ACHN (cell line): ENCODE results near the gene AK5.

Experiments
- DNase-seq: peaks from one replicate; pipeline ENCODE4 v3.0.0-alpha.2; 2015
- in situ Hi-C: cut with HindIII; loops from 2 replicates; pipeline ENCODE4 v1.10.0; 2017; ENCODE audit warnings: low sequenced_read_pairs, low pct_ligation_motif_present, low pct_unique_long_range_greater_than_20kb

The AK5 gene

DNA sequence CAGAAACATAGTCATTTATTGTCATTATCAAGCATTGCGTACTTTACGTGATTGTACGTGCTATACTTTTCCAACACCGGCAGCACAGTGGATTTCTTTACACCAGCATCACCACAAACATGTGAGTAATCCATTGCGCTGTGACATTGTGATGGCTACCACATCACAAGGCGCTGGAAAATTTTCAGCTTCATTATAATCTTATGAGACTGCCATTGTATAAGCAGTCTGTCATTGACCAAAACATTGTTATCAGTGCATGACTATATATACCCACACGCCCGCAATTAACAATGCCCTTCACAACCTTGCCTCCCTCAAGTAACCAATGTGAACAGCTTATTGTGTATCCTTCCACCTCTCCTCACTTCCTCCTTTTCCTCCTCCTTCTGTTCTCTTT lies 263.0 kb downstream of the AK5 start:
- no peak for DNase-seq
- in situ Hi-C loops = no loop called here

DNA sequence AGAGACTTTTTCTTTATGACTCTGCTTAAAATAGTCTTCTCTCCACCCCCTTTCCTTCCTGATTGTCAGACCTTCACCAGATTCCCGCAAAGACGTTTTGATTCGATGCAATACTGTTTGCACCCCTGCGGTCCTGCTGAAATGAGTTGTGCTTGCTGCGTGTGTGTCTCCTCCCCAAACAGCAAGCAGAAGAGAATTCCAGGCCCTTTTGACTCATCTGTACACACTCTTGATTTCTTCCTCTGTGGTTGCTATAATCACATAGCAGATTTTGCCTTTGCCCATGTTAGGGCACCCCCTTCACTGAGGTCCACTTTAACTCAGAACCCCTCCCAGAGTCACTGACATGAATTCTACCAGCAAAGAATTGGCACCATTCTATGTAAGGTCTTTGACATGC lies 264.2 kb downstream of the AK5 start:
- in situ Hi-C loops = no loop called here
- DNase-seq = no peak

DNA sequence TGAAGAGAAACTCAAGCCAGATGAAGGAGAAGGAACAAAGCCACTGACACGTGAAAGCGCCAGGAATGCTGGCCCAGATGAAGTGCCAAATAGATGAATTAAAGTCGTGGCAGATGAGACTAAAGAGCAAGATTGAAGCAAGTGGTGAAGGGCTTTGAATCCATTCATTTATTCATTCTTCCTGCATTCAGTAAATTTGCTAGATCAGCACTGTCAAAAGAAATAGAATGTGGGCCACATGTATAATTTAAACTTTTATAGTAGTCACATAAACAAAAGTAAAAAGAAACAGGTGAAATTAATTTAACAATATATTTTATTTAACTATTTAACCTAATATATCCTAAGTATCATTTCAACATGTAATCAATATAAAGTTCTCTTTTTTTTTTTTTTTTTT lies 265.1 kb downstream of the AK5 start:
- in situ Hi-C loops = no loop called here
- DNase-seq = no peak

DNA sequence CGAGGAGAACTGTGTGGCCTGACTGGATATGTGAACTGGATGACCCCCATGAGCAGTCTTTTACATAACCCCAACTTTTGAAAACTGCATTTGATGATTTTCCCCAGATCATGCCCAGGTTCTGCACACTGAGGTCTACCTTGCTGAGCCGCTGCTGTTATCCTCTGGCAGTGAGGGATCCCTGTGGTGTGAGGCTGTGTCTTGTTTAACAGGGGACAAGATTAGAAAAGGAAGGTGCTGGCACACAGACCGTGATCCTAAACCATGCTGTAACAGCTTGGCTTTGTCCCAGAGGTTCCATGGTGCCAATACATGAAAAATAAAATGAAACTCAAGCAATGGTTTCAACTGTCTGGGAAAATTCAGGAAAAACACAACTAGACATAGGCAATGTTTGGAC lies 266.5 kb downstream of the AK5 start:
- DNase-seq = no peak
- in situ Hi-C loops = no loop called here

DNA sequence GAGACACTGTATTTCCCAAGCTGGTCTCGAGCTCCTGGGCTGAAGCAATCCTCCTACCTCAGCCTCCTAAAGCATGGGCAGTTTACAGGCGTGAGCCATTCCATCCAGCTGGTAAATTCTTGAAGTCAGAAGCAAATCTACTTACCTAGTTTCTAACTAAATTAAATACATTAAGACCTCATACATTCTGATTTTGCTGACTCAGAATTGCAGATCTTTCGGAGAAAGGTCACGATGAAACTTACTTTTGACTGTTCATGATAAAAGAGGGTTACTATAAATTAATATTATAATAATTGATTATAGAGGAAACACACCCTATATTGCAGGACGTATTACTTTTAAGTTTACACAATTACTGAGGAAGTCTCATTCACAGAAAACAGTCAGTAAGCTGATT lies 268.3 kb downstream of the AK5 start:
- DNase-seq = no peak
- in situ Hi-C loops = no loop called here

DNA sequence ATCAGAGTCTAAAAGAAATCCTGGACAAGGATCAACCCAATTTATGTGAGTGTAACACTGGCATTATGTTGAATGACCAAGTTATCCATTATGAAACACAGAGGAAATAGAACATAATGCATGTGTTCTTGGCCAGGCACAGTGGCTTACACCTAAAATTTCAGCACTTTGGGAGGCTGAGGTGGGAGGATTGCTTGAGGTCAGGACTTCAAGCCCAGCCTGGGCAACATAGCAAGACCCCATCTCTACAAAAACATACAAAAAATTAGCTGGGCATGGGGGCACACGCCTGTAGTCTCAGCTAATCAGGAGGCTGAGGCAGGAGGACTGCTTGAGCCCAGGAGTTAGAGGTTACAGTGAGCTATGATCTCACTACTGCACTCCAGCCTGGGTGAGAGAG lies 270.8 kb downstream of the AK5 start:
- in situ Hi-C loops = no loop called here
- no peak for DNase-seq

DNA sequence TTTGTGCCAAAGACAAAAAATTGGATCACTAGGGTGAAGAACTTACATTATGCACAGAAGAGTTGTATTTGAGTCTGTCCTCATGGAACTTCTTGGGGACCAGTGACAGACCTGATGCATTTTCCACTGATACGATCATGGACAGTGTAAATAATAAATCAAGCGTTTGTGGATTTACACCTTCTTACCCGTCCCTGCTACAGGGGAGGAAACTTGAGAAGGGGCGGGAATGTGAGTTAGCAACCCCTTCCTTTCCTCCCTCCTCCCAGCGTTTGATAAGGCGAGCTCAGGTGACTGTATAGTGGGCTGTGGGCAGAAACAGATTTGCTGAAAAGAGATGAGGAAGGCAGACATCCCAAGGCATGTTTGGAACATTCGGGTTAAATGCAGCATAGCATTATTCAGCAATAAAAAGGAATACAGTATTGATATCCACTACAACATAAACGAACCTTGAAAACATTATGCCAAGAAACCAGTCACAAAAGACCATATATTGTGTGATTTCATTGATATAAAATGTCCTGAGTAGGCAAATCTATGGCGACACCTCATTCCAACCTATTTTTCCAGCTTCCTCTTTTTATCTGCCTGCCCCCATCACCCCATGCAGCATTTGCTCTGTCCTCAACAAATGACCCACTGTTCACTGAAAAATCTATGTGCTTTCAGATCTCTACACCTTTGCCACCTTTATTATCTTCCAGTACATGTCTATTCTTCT lies 271.9 kb downstream of the AK5 start:
- no peak for DNase-seq
- in situ Hi-C loops = no loop called here

DNA sequence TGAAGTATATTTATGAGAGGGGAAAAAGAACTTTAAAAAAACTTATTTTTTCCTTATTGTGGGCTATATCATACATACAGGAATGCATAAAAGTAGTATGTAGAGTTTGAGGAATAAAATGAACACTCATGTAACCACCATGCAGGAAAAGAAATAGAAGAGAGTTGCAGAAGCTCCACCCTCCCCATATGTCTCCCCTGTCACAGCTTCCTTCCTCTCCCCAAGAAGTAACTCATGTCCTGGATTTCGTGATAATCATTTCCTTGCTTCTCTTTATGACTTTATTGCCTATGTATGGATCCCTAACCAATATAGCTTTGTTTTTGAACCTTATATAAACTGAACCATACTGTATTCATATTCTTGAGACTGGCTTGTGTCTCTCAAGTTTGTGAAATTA lies 274.2 kb downstream of the AK5 start:
- no peak for DNase-seq
- in situ Hi-C loops = no loop called here

DNA sequence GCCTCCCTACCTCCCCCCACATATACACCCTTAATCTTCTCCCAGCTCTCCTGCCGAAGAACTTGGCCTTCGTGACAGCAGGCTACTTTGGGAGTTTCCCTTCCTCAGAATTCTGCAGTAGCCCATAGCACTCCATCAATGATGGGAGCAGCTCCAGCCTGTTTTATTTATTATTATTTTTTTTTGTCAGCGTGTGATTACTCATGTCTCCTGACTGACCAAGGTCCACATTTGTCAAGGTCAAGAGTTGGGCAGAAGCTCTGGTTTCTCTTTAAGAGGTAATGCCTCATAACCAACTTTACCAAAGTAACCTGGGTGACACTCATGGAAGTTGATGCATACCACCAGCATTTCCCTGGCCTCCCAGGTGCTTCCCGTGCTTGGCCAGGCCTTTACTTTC lies 275.2 kb downstream of the AK5 start:
- in situ Hi-C loops = no loop called here
- DNase-seq = no peak

DNA sequence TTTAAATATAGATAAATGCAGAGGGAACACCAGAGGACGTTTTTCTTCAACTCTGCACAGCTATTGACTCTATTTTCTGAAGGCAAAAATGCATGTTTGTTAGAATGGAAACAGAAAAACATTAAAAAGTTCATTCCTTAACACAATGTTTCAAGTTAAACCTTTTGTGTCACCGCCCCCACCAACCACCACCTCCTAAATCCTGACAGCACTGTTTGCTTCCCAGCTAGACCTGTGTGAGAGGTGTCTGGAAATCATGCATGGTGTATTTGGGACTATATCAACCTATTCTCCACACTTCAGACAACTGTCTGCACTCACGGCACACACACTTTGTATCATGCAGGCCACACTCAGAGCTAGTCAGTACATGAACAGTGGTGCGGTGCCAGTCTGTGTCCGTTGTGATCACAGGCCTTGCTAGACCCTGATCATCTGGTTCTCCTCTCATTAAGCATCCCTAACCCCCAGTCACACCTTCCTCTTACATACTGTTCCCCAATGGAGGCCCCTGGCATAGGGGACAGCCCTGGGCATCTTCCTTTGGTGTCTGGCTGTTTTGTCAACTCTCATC lies 276.9 kb downstream of the AK5 start:
- in situ Hi-C loops = no loop called here
- DNase-seq = no peak

DNA sequence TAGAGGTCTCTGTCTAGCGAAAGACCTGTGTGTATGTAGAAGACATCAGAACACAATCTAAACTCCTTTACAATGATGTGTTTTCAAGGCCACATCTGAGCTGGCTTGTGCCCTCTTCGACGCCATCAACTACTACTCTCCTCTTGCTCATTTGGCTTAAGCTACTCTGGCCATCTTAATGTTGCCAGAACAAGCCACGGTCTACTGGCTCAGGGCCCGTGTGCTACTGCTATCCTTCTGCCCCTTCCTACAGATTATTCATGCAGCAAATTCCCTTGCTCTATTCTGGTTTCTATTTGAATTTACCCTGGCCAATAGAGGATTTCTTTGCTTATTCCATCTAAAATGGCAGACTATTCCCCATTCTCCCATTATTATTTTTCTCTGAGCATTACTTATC lies 278.9 kb downstream of the AK5 start:
- in situ Hi-C loops = no loop called here
- no peak for DNase-seq

DNA sequence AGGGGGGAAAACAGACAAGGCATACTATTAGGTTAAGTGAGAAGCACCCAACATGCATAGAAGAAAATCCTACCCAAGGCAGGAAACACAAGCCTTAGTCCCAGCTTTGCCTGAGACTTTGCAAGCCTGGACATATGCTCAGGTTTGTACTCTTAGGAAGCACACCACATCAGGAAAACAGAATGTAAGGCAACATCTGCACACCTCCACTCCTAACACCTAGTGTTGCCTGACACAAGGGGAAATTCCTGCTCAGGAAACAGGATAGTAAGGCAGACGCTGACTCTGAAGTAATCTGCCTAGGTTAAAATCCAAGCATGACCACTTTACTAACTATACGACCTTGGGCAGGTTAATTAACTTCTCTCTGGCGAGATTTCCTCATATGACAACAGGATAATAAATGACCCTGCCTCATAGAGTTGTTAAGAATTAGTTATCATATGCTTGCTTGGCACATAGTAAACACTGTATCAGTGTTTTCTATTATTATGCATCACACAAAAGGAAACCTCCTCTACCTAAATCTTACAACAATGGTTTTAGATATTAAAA lies 280.9 kb downstream of the AK5 start:
- in situ Hi-C loops = no loop called here
- no peak for DNase-seq

DNA sequence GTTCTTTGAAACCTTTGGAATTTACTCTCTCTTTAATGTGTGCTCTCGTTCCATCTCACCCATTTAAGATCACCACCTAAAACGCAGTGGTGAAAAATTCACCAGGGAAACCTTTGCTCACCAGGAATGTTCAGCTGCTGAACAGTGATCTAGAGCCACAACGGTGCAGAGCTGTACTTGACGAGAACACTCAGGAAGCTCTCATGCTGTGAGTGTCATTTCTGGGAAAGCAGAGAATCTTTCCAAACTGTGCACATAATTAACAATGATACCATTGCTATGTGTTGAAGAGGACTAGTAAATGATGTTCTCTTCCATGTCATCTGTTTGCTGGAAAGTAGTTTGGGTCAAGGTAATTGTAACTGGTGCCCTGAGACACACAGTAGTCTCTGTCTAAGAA lies 283.5 kb downstream of the AK5 start:
- in situ Hi-C loops = no loop called here
- DNase-seq = no peak

DNA sequence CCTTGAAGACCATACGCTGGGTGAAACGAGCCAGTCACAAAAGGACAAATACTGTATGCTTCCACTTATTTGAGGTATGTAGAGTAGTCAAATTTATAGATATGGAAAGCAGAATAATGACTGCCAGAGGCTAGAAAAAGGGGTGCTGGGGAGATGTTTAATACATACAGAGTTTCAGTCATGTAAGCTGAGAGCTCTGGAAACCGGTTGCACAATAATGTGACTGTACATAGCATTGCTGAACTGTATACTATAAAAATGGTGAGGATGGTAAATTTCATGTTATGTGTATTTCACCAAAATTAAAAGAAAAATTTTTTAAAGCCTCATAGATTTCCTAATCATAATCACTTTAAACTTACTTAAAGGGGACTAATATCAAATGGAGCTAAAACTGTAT lies 289.8 kb downstream of the AK5 start:
- DNase-seq = no peak
- in situ Hi-C loops = no loop called here

DNA sequence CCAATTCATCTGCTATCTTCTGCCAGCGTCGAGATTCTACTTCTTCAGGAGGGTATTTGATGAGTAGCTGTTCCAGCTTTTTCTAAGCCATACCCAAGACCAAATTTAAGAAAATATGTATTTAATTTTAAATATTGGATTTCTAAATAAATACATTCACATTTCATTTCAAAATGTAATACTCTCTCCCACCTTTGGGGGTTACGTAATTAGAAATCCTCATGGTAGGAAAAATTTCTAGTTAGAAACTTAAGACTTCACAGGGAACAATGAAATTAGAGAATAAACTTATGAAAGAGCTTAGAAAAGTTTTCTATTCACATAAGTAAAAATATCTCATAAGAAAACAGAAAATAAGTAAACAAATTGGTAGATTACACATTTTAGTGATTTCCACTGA lies 297.7 kb downstream of the AK5 start:
- in situ Hi-C loops = no loop called here
- no peak for DNase-seq

DNA sequence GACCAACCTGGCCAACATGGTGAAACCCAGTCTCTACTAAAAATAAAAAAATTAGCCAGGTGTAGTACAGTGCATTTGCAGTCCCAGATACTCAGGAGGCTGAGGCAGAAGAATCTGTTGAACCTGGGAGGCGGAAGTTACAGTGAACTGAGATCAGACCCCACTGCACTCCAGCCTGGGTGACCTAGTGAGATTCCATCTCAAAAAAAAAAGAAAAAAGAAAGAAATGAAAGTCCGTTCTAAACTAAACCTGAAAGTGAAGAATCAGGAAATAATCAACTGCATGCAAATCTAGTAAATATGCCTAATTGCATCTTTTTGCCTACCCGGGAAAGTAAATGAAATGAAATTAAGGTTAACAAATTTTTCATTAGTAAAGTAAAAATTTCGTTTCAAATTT lies 301.1 kb downstream of the AK5 start:
- in situ Hi-C loops = no loop called here
- no peak for DNase-seq

DNA sequence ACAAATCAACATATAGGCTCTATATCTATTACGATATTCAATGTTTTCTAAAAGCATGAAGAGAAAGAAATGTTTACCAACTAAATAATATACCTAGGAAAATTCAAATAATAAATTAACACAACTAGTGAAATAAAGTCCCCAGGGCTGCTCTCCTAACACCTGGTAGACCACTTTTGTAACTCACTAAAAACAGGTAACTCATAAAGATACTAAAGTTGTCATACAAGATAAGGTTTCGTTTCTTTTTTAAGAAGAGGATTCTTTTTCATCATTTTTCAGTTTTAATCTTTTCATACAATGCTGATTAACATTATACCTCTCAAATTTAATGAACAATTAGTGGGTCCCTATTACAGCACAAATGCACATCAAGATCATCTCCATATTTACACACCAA lies 301.7 kb downstream of the AK5 start:
- in situ Hi-C loops = no loop called here

DNA sequence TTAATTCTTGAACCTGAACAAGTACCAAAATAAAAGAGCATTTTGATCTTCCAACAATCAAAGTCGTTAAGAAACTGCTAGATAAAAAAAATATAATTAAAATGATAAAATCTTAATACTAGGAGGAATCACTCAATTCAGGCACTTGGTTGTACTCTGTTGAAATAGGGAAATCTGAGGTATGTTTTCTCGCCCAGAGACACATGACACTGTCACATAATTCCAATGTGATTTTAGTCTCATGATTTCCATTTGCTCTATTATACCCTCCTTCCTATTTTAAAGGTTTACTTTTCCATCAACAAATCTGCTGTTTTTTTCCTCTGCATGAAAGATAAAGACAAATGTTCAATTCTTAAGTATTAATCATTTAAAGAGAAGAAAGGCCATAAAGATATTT lies 303.1 kb downstream of the AK5 start:
- no peak for DNase-seq
- in situ Hi-C loops = no loop called here

More for the DNA sequence above, 301.7 kb downstream of the AK5 start:
- DNase-seq = no peak

DNA sequence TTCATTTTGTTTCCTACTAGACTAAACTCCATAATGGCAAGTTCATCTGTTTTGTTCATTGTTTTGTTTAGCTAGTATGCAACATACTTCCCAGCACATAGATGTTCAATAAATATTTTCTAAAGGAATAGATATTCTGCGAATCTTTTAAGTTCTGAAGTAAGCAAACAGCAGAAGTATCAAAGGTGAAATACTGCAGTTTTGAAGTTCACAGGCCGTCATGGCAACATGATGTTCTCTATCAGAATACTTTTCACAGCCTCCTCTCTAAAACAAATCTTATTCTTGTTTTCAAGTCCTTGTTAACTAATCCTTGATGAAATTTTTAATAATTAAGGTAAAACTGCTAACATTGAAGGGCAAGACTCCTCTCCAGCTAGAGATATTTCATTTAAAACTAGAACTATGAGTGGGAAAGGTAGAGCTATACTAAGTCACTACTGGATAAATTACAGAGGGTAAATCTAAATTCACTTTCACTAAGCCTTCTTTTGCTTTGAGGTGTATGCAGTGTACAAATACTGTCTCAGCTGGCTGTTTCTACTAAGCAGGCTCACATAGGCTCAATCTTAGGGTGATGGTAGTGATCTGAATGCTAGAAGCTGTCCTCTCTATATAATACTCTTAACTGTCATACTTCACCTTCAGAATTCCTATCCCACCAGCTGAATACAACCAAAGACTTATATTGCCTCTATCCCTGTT lies 303.9 kb downstream of the AK5 start:
- DNase-seq = no peak
- in situ Hi-C loops = no loop called here

DNA sequence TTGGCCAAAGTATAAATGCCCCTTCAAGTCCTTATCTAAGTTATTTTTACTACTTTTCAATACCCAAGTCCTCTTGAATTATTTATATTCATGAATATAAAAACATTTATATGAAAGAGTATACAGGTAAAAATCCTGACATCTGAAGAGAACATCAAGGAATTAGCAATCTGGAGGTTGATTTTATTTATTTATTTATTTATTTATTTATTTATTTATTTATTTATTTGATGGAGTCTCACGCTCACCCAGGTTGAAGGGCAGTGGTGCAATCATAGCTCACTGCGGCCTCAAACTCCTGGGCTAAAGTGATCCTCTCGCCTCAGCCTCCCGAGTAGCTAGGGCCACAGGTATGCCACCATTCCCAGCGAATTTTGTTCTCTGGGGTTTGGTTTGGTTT lies 307.4 kb downstream of the AK5 start:
- in situ Hi-C loops = no loop called here
- DNase-seq = no peak
